ENCODE measurements around the gene GPM6B.

DNA sequence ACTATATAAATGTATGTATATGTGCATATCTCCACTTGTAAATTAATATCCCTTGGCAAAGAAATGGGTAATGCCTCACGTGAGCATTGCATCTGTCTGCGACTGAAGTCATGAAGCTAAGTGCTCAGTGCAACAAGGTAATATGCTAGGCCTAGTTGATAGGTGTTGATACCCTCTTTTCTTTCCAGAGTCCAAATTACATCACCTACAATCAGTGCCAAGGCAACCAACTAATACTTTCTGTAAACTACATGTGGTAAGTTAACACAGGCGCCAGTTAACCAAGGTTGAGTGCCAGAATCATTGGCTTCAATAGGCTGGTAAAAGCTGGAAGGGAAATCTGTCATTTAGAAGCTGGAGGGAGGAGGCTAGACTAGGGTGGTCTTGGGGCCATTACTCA, 41.1 kb downstream of the GPM6B start:
- TF ChIP-seq, protein P1, sequence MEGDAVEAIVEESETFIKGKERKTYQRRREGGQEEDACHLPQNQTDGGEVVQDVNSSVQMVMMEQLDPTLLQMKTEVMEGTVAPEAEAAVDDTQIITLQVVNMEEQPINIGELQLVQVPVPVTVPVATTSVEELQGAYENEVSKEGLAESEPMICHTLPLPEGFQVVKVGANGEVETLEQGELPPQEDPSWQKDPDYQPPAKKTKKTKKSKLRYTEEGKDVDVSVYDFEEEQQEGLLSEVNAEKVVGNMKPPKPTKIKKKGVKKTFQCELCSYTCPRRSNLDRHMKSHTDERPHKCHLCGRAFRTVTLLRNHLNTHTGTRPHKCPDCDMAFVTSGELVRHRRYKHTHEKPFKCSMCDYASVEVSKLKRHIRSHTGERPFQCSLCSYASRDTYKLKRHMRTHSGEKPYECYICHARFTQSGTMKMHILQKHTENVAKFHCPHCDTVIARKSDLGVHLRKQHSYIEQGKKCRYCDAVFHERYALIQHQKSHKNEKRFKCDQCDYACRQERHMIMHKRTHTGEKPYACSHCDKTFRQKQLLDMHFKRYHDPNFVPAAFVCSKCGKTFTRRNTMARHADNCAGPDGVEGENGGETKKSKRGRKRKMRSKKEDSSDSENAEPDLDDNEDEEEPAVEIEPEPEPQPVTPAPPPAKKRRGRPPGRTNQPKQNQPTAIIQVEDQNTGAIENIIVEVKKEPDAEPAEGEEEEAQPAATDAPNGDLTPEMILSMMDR (conservative IDR thresholded peaks at IDR 0.05; ENCODE audit: low read depth in 2 of 2): no peak
- no peak for TF ChIP-seq EZH2phosphoT487 (IDR thresholded peaks at IDR 0.05; ENCODE audit: unreplicated experiment)
- no peak for TF ChIP-seq CREB1 (CRISPR knock-in tag; IDR thresholded peaks at IDR 0.05; ENCODE audit: low read depth)
- TF ChIP-seq POLR2AphosphoS5 (IDR thresholded peaks at IDR 0.05; ENCODE audit: low read depth): no peak
- no peak for TF ChIP-seq EZH2 (IDR thresholded peaks at IDR 0.05; ENCODE audit: low read depth, unreplicated experiment)
- TF ChIP-seq JUNB (IDR thresholded peaks at IDR 0.05; ENCODE audit: unreplicated experiment): no peak
- TF ChIP-seq, protein P2, sequence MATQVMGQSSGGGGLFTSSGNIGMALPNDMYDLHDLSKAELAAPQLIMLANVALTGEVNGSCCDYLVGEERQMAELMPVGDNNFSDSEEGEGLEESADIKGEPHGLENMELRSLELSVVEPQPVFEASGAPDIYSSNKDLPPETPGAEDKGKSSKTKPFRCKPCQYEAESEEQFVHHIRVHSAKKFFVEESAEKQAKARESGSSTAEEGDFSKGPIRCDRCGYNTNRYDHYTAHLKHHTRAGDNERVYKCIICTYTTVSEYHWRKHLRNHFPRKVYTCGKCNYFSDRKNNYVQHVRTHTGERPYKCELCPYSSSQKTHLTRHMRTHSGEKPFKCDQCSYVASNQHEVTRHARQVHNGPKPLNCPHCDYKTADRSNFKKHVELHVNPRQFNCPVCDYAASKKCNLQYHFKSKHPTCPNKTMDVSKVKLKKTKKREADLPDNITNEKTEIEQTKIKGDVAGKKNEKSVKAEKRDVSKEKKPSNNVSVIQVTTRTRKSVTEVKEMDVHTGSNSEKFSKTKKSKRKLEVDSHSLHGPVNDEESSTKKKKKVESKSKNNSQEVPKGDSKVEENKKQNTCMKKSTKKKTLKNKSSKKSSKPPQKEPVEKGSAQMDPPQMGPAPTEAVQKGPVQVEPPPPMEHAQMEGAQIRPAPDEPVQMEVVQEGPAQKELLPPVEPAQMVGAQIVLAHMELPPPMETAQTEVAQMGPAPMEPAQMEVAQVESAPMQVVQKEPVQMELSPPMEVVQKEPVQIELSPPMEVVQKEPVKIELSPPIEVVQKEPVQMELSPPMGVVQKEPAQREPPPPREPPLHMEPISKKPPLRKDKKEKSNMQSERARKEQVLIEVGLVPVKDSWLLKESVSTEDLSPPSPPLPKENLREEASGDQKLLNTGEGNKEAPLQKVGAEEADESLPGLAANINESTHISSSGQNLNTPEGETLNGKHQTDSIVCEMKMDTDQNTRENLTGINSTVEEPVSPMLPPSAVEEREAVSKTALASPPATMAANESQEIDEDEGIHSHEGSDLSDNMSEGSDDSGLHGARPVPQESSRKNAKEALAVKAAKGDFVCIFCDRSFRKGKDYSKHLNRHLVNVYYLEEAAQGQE (IDR thresholded peaks at IDR 0.05; ENCODE audit: unreplicated experiment): no peak
- TF ChIP-seq, protein P3, sequence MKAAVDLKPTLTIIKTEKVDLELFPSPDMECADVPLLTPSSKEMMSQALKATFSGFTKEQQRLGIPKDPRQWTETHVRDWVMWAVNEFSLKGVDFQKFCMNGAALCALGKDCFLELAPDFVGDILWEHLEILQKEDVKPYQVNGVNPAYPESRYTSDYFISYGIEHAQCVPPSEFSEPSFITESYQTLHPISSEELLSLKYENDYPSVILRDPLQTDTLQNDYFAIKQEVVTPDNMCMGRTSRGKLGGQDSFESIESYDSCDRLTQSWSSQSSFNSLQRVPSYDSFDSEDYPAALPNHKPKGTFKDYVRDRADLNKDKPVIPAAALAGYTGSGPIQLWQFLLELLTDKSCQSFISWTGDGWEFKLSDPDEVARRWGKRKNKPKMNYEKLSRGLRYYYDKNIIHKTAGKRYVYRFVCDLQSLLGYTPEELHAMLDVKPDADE (IDR thresholded peaks at IDR 0.05): no peak
- no peak for TF ChIP-seq ZNF331 (CRISPR knock-in tag; IDR thresholded peaks at IDR 0.05; ENCODE audit: low read depth)
- TF ChIP-seq ZNF114 (CRISPR knock-in tag; IDR thresholded peaks at IDR 0.05): no peak
- no peak for TF ChIP-seq STAT1 (IDR thresholded peaks at IDR 0.05; ENCODE audit: unreplicated experiment)

Data from GM23338 (cell line).